Omental fat pad (tissue), 4 donors: ENCODE data around the gene PTPN14. TPM values are rescaled to one million over a fixed set of nuclear protein-coding genes. Genes with fewer than 3 reads are reported as not detected.

Source experiments
- ATAC-seq: fragments of 150-250 bp; one replicate; pipeline ENCODE4 v1.9.1; 2016; ENCODE audit warnings: mild to moderate bottlenecking, moderate library complexity; ENCODE audit not compliant: low FRiP score
- DNase-seq: peaks from one replicate; pipeline ENCODE4 v3.0.0-alpha.2; 2019; ENCODE audit warnings: low spot score
- total RNA-seq, 4 donors: library from RNA; depleted of rRNA; stranded (reverse); fragments of >200 nt; gene quantifications; one replicate each; pipeline ENCODE4 v1.1.0, GENCODE V29; 2016
- TF ChIP-seq, protein P1 (sequence below), 3 donors: fragments of 450-650 bp; IDR thresholded peaks; one replicate each; pipeline ENCODE4 v1.5.1; 2016 to 2017; ENCODE audit warnings: antibody characterized with exemption in 3 of 3, mild to moderate bottlenecking in 3 of 3, moderate library complexity in 2 of 3

PTPN14 gene
- total RNA-seq, 4 donors from 2014 or later = 27.1 to 39.1 (median 35.7) TPM

DNA sequence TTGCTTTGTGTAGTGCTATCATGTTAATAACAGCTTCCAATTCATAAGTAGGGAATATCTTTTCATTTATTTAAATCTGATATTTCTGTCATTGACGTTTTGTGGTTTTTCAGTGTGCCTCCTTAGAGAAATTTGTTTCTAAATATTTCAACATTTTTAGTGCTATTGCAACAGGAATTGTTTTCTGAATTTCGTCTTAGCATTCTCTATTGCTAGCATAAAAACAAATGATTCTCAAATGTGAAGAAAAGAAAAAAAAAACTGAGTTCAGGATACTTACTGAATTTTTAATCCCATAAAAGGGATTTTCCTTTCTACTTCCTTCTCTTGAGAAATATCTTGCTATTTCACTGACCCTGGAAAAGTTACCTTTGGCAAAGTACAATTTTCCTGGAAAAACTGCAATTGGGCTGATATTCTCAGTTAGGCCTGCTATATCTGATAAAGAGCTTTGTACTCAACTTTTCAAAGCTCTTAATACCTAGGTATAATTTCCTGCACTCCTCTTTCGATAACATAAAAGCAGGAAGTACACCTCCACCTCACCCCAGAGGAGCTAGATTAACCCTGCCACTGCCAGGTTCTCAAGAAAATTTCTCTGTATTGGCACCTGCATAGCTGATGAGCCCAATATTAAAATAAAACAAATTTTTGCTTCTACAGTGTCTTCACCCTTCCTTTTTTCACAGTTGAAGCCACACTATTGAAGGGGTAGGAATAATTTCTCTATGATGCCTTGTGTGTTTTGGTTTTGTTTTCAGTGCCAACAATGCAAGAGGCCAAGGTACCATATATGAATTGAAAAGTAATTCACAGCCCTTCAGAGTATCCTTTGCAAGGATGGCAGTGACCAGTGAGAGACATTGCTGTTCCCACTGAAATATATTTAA lies 35.6 kb downstream of the PTPN14 start:
- no peak for ATAC-seq
- TF ChIP-seq, protein P1, sequence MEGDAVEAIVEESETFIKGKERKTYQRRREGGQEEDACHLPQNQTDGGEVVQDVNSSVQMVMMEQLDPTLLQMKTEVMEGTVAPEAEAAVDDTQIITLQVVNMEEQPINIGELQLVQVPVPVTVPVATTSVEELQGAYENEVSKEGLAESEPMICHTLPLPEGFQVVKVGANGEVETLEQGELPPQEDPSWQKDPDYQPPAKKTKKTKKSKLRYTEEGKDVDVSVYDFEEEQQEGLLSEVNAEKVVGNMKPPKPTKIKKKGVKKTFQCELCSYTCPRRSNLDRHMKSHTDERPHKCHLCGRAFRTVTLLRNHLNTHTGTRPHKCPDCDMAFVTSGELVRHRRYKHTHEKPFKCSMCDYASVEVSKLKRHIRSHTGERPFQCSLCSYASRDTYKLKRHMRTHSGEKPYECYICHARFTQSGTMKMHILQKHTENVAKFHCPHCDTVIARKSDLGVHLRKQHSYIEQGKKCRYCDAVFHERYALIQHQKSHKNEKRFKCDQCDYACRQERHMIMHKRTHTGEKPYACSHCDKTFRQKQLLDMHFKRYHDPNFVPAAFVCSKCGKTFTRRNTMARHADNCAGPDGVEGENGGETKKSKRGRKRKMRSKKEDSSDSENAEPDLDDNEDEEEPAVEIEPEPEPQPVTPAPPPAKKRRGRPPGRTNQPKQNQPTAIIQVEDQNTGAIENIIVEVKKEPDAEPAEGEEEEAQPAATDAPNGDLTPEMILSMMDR (IDR thresholded peaks at IDR 0.05) = no peak
- DNase-seq = no peak

DNA sequence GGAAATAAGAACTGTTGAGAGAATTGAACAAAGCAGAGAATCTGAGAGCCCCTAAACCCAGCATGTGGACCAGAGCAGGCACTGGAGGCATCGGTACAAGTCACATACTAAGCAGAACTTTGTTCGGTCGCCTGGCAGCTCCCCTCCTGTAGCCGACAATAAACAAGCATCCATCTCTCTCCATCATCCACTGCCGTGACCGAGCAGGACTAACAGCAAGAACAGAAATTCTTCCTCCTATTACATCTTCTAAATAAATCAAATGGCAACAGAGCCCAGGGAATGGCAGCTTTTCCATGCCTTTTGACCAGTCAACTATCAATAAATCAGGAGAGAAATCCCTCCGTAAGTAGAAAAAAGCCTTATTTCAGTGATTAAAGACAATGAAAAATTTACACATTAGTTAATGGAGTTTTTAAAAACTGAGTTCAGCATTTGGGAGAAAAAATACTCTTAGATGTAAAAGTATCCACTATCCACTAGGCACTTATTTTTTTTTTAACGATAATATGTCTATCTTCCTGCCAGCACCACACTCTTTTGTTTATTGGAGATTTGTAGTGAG lies 36.5 kb downstream of the PTPN14 start:
- TF ChIP-seq, protein P1 (IDR thresholded peaks at IDR 0.05) = no peak
- DNase-seq (no peak), ATAC-seq (no peak)

GRCh38 chr1:214514032-214514818 lies 37.2 kb downstream of the PTPN14 start:
- DNase-seq (no peak), ATAC-seq (no peak)
- TF ChIP-seq, protein P1 (IDR thresholded peaks at IDR 0.05) = no peak

DNA sequence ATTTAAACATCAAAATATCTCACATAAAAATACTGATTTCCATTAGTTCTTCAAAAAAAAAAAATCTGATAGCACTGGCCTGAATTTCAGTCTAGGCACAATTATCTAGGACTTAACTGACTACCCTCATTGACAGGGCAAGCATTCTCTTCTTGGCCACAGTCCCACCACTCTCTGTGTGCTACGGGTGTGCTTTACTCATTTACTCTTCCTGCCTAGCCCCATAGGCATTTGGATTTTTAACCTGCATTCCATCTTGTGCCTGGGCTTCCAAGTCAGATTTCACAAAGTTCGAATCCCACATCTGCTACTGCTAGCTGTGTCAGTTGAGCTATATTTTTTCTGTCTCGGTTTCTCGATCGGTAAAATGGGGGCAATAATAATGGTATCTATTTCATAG lies 38.0 kb downstream of the PTPN14 start:
- DNase-seq = no peak
- TF ChIP-seq, protein P1 (IDR thresholded peaks at IDR 0.05) = no peak

DNA sequence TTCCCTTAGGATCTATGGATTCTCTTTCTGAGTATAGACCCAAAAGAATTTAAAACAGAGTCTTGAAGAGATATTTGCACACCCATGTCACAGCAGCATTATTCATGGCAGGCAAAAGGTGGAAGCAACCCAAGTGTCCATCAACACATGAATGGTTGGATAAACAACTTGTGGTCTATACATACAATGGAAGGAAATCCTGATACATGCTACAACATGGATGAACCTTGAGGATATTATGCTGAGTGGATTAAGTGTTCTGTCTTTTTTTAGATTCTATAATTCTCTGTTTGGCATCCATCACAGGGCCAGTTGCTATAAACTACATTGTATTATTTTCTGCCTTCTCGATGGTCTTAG lies 39.8 kb downstream of the PTPN14 start:
- ATAC-seq = no peak
- DNase-seq = no peak
- TF ChIP-seq, protein P1 (IDR thresholded peaks at IDR 0.05) = no peak

More for the DNA sequence above, 38.0 kb downstream of the PTPN14 start:
- ATAC-seq = no peak

DNA sequence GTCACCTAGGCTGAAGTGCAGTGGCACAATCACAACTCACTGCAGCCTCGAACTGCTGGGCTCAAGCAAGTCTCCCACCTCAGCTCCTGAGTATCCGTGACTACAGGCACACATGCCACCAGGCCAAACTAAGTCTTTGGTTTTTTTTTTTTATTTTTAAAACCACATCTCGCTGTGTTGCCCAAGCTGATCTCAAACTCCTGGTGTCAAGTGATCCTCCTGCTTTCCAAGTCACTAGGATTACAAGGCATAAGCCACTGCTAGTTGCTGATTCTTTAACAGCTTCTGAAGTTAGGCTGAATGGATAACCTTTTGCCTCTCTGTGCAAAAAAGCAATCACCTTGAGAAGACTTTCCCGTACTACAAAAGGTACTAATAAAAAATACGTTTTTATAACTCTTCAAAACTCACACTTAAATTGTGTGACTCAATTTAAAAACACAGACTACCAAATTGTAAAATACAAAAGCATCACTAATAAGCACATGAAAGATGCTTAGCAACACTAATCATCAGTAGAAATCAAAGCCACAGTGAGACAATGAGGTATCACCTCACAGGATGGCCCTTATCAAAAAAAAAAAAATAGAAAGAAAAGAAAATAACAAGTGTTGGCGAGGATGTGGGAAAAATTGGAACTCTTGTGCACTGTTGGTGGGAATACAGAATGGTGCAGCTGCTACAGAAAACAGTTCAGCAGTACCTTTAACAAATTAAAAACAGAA lies 40.3 kb downstream of the PTPN14 start:
- ATAC-seq (no peak), DNase-seq (no peak)
- TF ChIP-seq, protein P1 (IDR thresholded peaks at IDR 0.05) = no peak
